ENCODE results near the gene KSR1.

KSR1 gene

GRCh38 chr17:27521281-27522027 lies 65.2 kb downstream of the KSR1 start:
- no peak overlapping the region for H3K9ac ChIP-seq (ENCODE audit: low read depth, low read length, poor library complexity)
- peaks cover 10 to 24% of the 10 kb centered on the region in 2 donors for H3K4me1 ChIP-seq (ENCODE audit: control insufficient read depth in 2 of 2, insufficient read depth in 1 of 2, low read depth in 1 of 2, low read length in 2 of 2)
- DNase-seq (ENCODE audit: low spot score), result no peak
- H3K27ac ChIP-seq (replicated peaks; ENCODE audit: low read length), result no peak overlapping the region
- H2BK15ac ChIP-seq (ENCODE audit: low read length), result no peak overlapping the region
- H2AFZ ChIP-seq (ENCODE audit: low read length), result no peak overlapping the region
- no peaks in the 10 kb centered on the region for H3K36me3 ChIP-seq (replicated peaks in 1 of 2; ENCODE audit: control insufficient read depth in 2 of 2, insufficient read depth in 2 of 2, low read length in 2 of 2)
- no peak overlapping the region for H3K4ac ChIP-seq (ENCODE audit: low read length)
- H3K79me1 ChIP-seq (ENCODE audit: low read depth, low read length), result peaks cover 2% of the 10 kb centered on the region
- no peak overlapping the region for H3K14ac ChIP-seq (ENCODE audit: low read length)
- no peaks in the 10 kb centered on the region for H3K27me3 ChIP-seq (ENCODE audit: control insufficient read depth in 3 of 3, insufficient read depth in 3 of 3, low read depth in 1 of 3, low read length in 3 of 3)
- no peak overlapping the region for H3K4me2 ChIP-seq (ENCODE audit: insufficient read depth, low read length, poor library complexity, severe bottlenecking)
- no peak overlapping the region for H2BK5ac ChIP-seq (ENCODE audit: low read length)
- no peak overlapping the region for H2BK12ac ChIP-seq (ENCODE audit: low read length)
- no peak overlapping the region for H3K18ac ChIP-seq (ENCODE audit: low read length)
- peak overlapping the region; percentile 49 for H2BK120ac ChIP-seq (ENCODE audit: low read depth, low read length)
- H4K91ac ChIP-seq (ENCODE audit: low read depth, low read length, poor library complexity), result no peak overlapping the region
- H3K9me3 ChIP-seq (replicated peaks in 1 of 2; ENCODE audit: control insufficient read depth in 2 of 2, insufficient read depth in 1 of 2, low read depth in 1 of 2, low read length in 2 of 2), result no peaks in the 10 kb centered on the region
- no peak overlapping the region for H2AK5ac ChIP-seq (ENCODE audit: low read depth, low read length)
- no peak overlapping the region for H3K4me3 ChIP-seq (ENCODE audit: low read length in 2 of 2)
- WGBS, 2 donors (ENCODE audit: extremely low coverage in 2 of 2, insufficient read length in 2 of 2, insufficient replicate concordance in 1 of 2), result no CpG with 5 or more reads among the region's 7 CpGs
- H3K23ac ChIP-seq (ENCODE audit: low read depth, low read length, poor library complexity), result no peak overlapping the region
- H4K8ac ChIP-seq (ENCODE audit: low read depth, low read length), result no peak overlapping the region

GRCh38 chr17:27522028-27522635 lies 65.9 kb downstream of the KSR1 start:
- no peak overlapping the region for H2BK12ac ChIP-seq (ENCODE audit: low read length)
- H4K8ac ChIP-seq (ENCODE audit: low read depth, low read length), result no peak overlapping the region
- no CpG with 5 or more reads among the region's 6 CpGs for WGBS, 2 donors (ENCODE audit: extremely low coverage in 2 of 2, insufficient read length in 2 of 2, insufficient replicate concordance in 1 of 2)
- no peak overlapping the region for H3K14ac ChIP-seq (ENCODE audit: low read length)
- H3K4me2 ChIP-seq (ENCODE audit: insufficient read depth, low read length, poor library complexity, severe bottlenecking), result no peak overlapping the region
- no peaks in the 10 kb centered on the region for H3K9me3 ChIP-seq (replicated peaks in 1 of 2; ENCODE audit: control insufficient read depth in 2 of 2, insufficient read depth in 1 of 2, low read depth in 1 of 2, low read length in 2 of 2)
- no peak overlapping the region for H3K23ac ChIP-seq (ENCODE audit: low read depth, low read length, poor library complexity)
- no peak overlapping the region for H3K9ac ChIP-seq (ENCODE audit: low read depth, low read length, poor library complexity)
- no peak for DNase-seq (ENCODE audit: low spot score)
- no peak overlapping the region for H3K4ac ChIP-seq (ENCODE audit: low read length)
- H2BK5ac ChIP-seq (ENCODE audit: low read length), result no peak overlapping the region
- peaks cover 2% of the 10 kb centered on the region for H3K79me1 ChIP-seq (ENCODE audit: low read depth, low read length)
- H3K18ac ChIP-seq (ENCODE audit: low read length), result peak overlapping the region; percentile 16
- H3K36me3 ChIP-seq (replicated peaks in 1 of 2; ENCODE audit: control insufficient read depth in 2 of 2, insufficient read depth in 2 of 2, low read length in 2 of 2), result no peaks in the 10 kb centered on the region
- H3K4me3 ChIP-seq (ENCODE audit: low read length in 2 of 2), result no peak overlapping the region
- H3K27ac ChIP-seq (replicated peaks; ENCODE audit: low read length), result no peak overlapping the region
- H3K27me3 ChIP-seq (ENCODE audit: control insufficient read depth in 3 of 3, insufficient read depth in 3 of 3, low read depth in 1 of 3, low read length in 3 of 3), result no peaks in the 10 kb centered on the region
- H2BK120ac ChIP-seq (ENCODE audit: low read depth, low read length), result no peak overlapping the region
- H2BK15ac ChIP-seq (ENCODE audit: low read length), result no peak overlapping the region
- no peak overlapping the region for H4K91ac ChIP-seq (ENCODE audit: low read depth, low read length, poor library complexity)
- H2AK5ac ChIP-seq (ENCODE audit: low read depth, low read length), result no peak overlapping the region
- H3K4me1 ChIP-seq (ENCODE audit: control insufficient read depth in 2 of 2, insufficient read depth in 1 of 2, low read depth in 1 of 2, low read length in 2 of 2), result peaks cover 17 to 29% of the 10 kb centered on the region in 2 donors
- no peak overlapping the region for H2AFZ ChIP-seq (ENCODE audit: low read length)

GRCh38 chr17:27523712-27524111 lies 67.5 kb downstream of the KSR1 start:
- H3K4me2 ChIP-seq (ENCODE audit: insufficient read depth, low read length, poor library complexity, severe bottlenecking), result no peak overlapping the region
- no peaks in the 10 kb centered on the region for H3K9me3 ChIP-seq (replicated peaks in 1 of 2; ENCODE audit: control insufficient read depth in 2 of 2, insufficient read depth in 1 of 2, low read depth in 1 of 2, low read length in 2 of 2)
- no peak overlapping the region for H4K8ac ChIP-seq (ENCODE audit: low read depth, low read length)
- no peak overlapping the region for H2BK12ac ChIP-seq (ENCODE audit: low read length)
- H2AK5ac ChIP-seq (ENCODE audit: low read depth, low read length), result no peak overlapping the region
- H3K79me1 ChIP-seq (ENCODE audit: low read depth, low read length), result no peaks in the 10 kb centered on the region
- H3K14ac ChIP-seq (ENCODE audit: low read length), result no peak overlapping the region
- H3K27me3 ChIP-seq (ENCODE audit: control insufficient read depth in 3 of 3, insufficient read depth in 3 of 3, low read depth in 1 of 3, low read length in 3 of 3), result no peaks in the 10 kb centered on the region
- H2BK5ac ChIP-seq (ENCODE audit: low read length), result no peak overlapping the region
- H3K4me1 ChIP-seq (ENCODE audit: control insufficient read depth in 2 of 2, insufficient read depth in 1 of 2, low read depth in 1 of 2, low read length in 2 of 2), result peaks cover 17 to 26% of the 10 kb centered on the region in 2 donors
- H2AFZ ChIP-seq (ENCODE audit: low read length), result no peak overlapping the region
- H3K18ac ChIP-seq (ENCODE audit: low read length), result no peak overlapping the region
- H3K4me3 ChIP-seq (ENCODE audit: low read length in 2 of 2), result no peak overlapping the region
- H3K23ac ChIP-seq (ENCODE audit: low read depth, low read length, poor library complexity), result no peak overlapping the region
- H3K9ac ChIP-seq (ENCODE audit: low read depth, low read length, poor library complexity), result no peak overlapping the region
- no peak for DNase-seq (ENCODE audit: low spot score)
- no peak overlapping the region for H3K27ac ChIP-seq (replicated peaks; ENCODE audit: low read length)
- H2BK120ac ChIP-seq (ENCODE audit: low read depth, low read length), result no peak overlapping the region
- H3K4ac ChIP-seq (ENCODE audit: low read length), result no peak overlapping the region
- no peaks in the 10 kb centered on the region for H3K36me3 ChIP-seq (replicated peaks in 1 of 2; ENCODE audit: control insufficient read depth in 2 of 2, insufficient read depth in 2 of 2, low read length in 2 of 2)
- no peak overlapping the region for H2BK15ac ChIP-seq (ENCODE audit: low read length)
- WGBS, 2 donors (ENCODE audit: extremely low coverage in 2 of 2, insufficient read length in 2 of 2, insufficient replicate concordance in 1 of 2), result no CpG with 5 or more reads among the region's 1 CpG
- no peak overlapping the region for H4K91ac ChIP-seq (ENCODE audit: low read depth, low read length, poor library complexity)

GRCh38 chr17:27524594-27524993 lies 68.3 kb downstream of the KSR1 start:
- H3K4ac ChIP-seq (ENCODE audit: low read length), result no peak overlapping the region
- DNase-seq (ENCODE audit: low spot score), result no peak
- H3K9me3 ChIP-seq (replicated peaks in 1 of 2; ENCODE audit: control insufficient read depth in 2 of 2, insufficient read depth in 1 of 2, low read depth in 1 of 2, low read length in 2 of 2), result no peaks in the 10 kb centered on the region
- H3K27ac ChIP-seq (replicated peaks; ENCODE audit: low read length), result no peak overlapping the region
- no peak overlapping the region for H2BK120ac ChIP-seq (ENCODE audit: low read depth, low read length)
- no CpG with 5 or more reads among the region's 2 CpGs for WGBS, 2 donors (ENCODE audit: extremely low coverage in 2 of 2, insufficient read length in 2 of 2, insufficient replicate concordance in 1 of 2)
- H3K18ac ChIP-seq (ENCODE audit: low read length), result no peak overlapping the region
- no peak overlapping the region for H2BK12ac ChIP-seq (ENCODE audit: low read length)
- no peaks in the 10 kb centered on the region for H3K36me3 ChIP-seq (replicated peaks in 1 of 2; ENCODE audit: control insufficient read depth in 2 of 2, insufficient read depth in 2 of 2, low read length in 2 of 2)
- no peak overlapping the region for H2AFZ ChIP-seq (ENCODE audit: low read length)
- no peak overlapping the region for H2AK5ac ChIP-seq (ENCODE audit: low read depth, low read length)
- no peak overlapping the region for H3K4me2 ChIP-seq (ENCODE audit: insufficient read depth, low read length, poor library complexity, severe bottlenecking)
- H3K23ac ChIP-seq (ENCODE audit: low read depth, low read length, poor library complexity), result no peak overlapping the region
- H3K4me1 ChIP-seq (ENCODE audit: control insufficient read depth in 2 of 2, insufficient read depth in 1 of 2, low read depth in 1 of 2, low read length in 2 of 2), result peaks cover 17 to 20% of the 10 kb centered on the region in 2 donors
- H3K4me3 ChIP-seq (ENCODE audit: low read length in 2 of 2), result no peak overlapping the region
- H3K14ac ChIP-seq (ENCODE audit: low read length), result no peak overlapping the region
- no peaks in the 10 kb centered on the region for H3K79me1 ChIP-seq (ENCODE audit: low read depth, low read length)
- H2BK5ac ChIP-seq (ENCODE audit: low read length), result no peak overlapping the region
- no peak overlapping the region for H2BK15ac ChIP-seq (ENCODE audit: low read length)
- H3K9ac ChIP-seq (ENCODE audit: low read depth, low read length, poor library complexity), result no peak overlapping the region
- H4K91ac ChIP-seq (ENCODE audit: low read depth, low read length, poor library complexity), result no peak overlapping the region
- no peak overlapping the region for H4K8ac ChIP-seq (ENCODE audit: low read depth, low read length)
- H3K27me3 ChIP-seq (ENCODE audit: control insufficient read depth in 3 of 3, insufficient read depth in 3 of 3, low read depth in 1 of 3, low read length in 3 of 3), result no peaks in the 10 kb centered on the region
